Cardiac fibroblast (primary cell): ENCODE results near the gene WDHD1.
"Not testable (repeated sequence)": the region's sequence is repeated elsewhere in the genome, so short reads cannot be mapped to it uniquely, and the experiment has no call there.

Source experiments
- DNase-seq, 2 donors: peaks; one replicate each; pipeline versions ENCODE4 v3.0.0 to v3.0.0-alpha.2; 2010; ENCODE audit warnings: low read depth in 2 of 2
- H3K4me3 ChIP-seq, 2 donors: replicated peaks in 1 of 2; 1 replicate in 1 of 2; 2 replicates in 1 of 2; pipeline ENCODE4 v1.5.1; 2011; ENCODE audit warnings: low read depth in 2 of 2, low read length in 2 of 2, mild to moderate bottlenecking in 2 of 2, moderate library complexity in 1 of 2
- CTCF ChIP-seq: IDR thresholded peaks from one replicate; pipeline ENCODE4 v1.5.1; 2011; ENCODE audit warnings: low read depth, mild to moderate bottlenecking, low read length, inconsistent platforms

The WDHD1 gene

GRCh38 chr14:54967496-54967895 is 59.4 kb downstream of the WDHD1 start:
- DNase-seq: no peak
- TF ChIP-seq CTCF: no peak

GRCh38 chr14:54955143-54955542 is 71.8 kb downstream of the WDHD1 start:
- no peak for TF ChIP-seq CTCF
- no peak for DNase-seq
- H3K4me3 ChIP-seq: no peak overlapping the region

More at GRCh38 chr14:54967496-54967895, 59.4 kb downstream of the WDHD1 start:
- H3K4me3 ChIP-seq: no peak overlapping the region

GRCh38 chr14:54953609-54954008 is 73.3 kb downstream of the WDHD1 start:
- H3K4me3 ChIP-seq, DNase-seq: not testable (repeated sequence)

- DNase-seq, H3K4me3 ChIP-seq: not testable (repeated sequence)
Observed at GRCh38 chr14:54952803-54953202, 74.1 kb downstream of the WDHD1 start.

GRCh38 chr14:54947230-54947629 is 79.7 kb downstream of the WDHD1 start:
- no peak for DNase-seq
- no peak overlapping the region for H3K4me3 ChIP-seq
- no peak for TF ChIP-seq CTCF

- H3K4me3 ChIP-seq: no peak overlapping the region
- TF ChIP-seq CTCF: no peak
- no peak for DNase-seq
Observed at GRCh38 chr14:54946500-54946899, 80.4 kb downstream of the WDHD1 start.

GRCh38 chr14:54944737-54945391 is 82.0 kb downstream of the WDHD1 start:
- DNase-seq: no peak
- no peak for TF ChIP-seq CTCF

GRCh38 chr14:54942913-54943312 is 84.0 kb downstream of the WDHD1 start:
- no peak overlapping the region for H3K4me3 ChIP-seq
- DNase-seq: no peak
- TF ChIP-seq CTCF: no peak

More at GRCh38 chr14:54944737-54945391, 82.0 kb downstream of the WDHD1 start:
- no peak overlapping the region for H3K4me3 ChIP-seq
